Astrocyte (in vitro differentiated cells and primary cell): Measurements from ENCODE around the gene CROCC. TPM values are rescaled to one million over a fixed set of nuclear protein-coding genes. Genes with fewer than 3 reads are reported as not detected.
A peak's percentile ranks its signal among the peaks of the same experiment; 100 is the strongest.
"Not testable (repeated sequence)": the region's sequence is repeated elsewhere in the genome, so short reads cannot be mapped to it uniquely, and the experiment has no call there.

ENCODE experiments used
- DNase-seq: peaks from one replicate; pipeline ENCODE4 v3.0.0-alpha.2; 2010; ENCODE audit warnings: low read depth
- FAIRE-seq: peaks from 2 replicates; lab custom pipeline; 2011; peaks lifted over from hg19 to GRCh38; lab: Jason Lieb, UNC
- H2AFZ ChIP-seq: 2 replicates; pipeline ENCODE4 v1.6.0; 2012; ENCODE audit warnings: low read depth, low read length, inconsistent platforms
- H3K27ac ChIP-seq: 2 replicates; pipeline ENCODE4 v1.5.1; 2011; ENCODE audit warnings: low read depth, low read length, inconsistent platforms
- H3K27me3 ChIP-seq: 2 replicates; pipeline ENCODE4 v1.6.0; 2011; ENCODE audit warnings: low read length, inconsistent platforms; ENCODE audit not compliant: insufficient read depth
- H3K36me3 ChIP-seq: 2 replicates; pipeline ENCODE4 v1.5.1; 2011; ENCODE audit warnings: low read length, inconsistent platforms; ENCODE audit not compliant: insufficient read depth
- H3K4me1 ChIP-seq: 2 replicates; pipeline ENCODE4 v1.5.1; 2011; ENCODE audit warnings: low read length, inconsistent platforms; ENCODE audit not compliant: insufficient read depth
- H3K4me2 ChIP-seq: 2 replicates; pipeline ENCODE4 v1.6.0; 2012; ENCODE audit warnings: low read length, inconsistent platforms
- H3K4me3 ChIP-seq: 2 replicates; pipeline ENCODE4 v1.5.1; 2011; ENCODE audit warnings: low read depth, mild to moderate bottlenecking, low read length, inconsistent platforms; ENCODE audit not compliant: insufficient read depth
- H3K79me2 ChIP-seq: 2 replicates; pipeline ENCODE4 v1.6.0; 2012; ENCODE audit warnings: mild to moderate bottlenecking, low read length, inconsistent platforms; ENCODE audit not compliant: insufficient read depth
- H3K9ac ChIP-seq: 2 replicates; pipeline ENCODE4 v1.6.0; 2012; ENCODE audit warnings: mild to moderate bottlenecking, low read length, inconsistent platforms
- H3K9me3 ChIP-seq: 2 replicates; pipeline ENCODE4 v1.5.1; 2012; ENCODE audit warnings: low read depth, mild to moderate bottlenecking, low read length, inconsistent platforms; ENCODE audit not compliant: insufficient read depth
- H4K20me1 ChIP-seq: 2 replicates; pipeline ENCODE4 v1.6.0; 2012; ENCODE audit warnings: low read length, inconsistent platforms; ENCODE audit not compliant: insufficient read depth
- H3K27ac Mint-ChIP-seq: one replicate; pipeline ENCODE4 v1.8.0; 2021; ENCODE audit warnings: mild to moderate bottlenecking, mixed read lengths; ENCODE audit not compliant: unreplicated experiment
- H3K27me3 Mint-ChIP-seq: one replicate; pipeline ENCODE4 v1.8.0; 2021; ENCODE audit warnings: low read depth, mixed read lengths; ENCODE audit not compliant: unreplicated experiment
- H3K36me3 Mint-ChIP-seq: one replicate; pipeline ENCODE4 v1.8.0; 2021; ENCODE audit warnings: low read depth, mixed read lengths; ENCODE audit not compliant: unreplicated experiment
- H3K4me1 Mint-ChIP-seq: one replicate; pipeline ENCODE4 v1.8.0; 2021; ENCODE audit warnings: low read depth, mixed read lengths; ENCODE audit not compliant: unreplicated experiment
- H3K4me3 Mint-ChIP-seq: one replicate; pipeline ENCODE4 v1.8.0; 2021; ENCODE audit warnings: mild to moderate bottlenecking, moderate library complexity, mixed read lengths; ENCODE audit not compliant: unreplicated experiment
- H3K9me3 Mint-ChIP-seq: one replicate; pipeline ENCODE4 v1.8.0; 2021; ENCODE audit warnings: mild to moderate bottlenecking, mixed read lengths; ENCODE audit not compliant: unreplicated experiment
- EZH2 ChIP-seq: IDR thresholded peaks from 2 replicates; pipeline ENCODE4 v1.6.1; 2012; ENCODE audit warnings: mild to moderate bottlenecking, low read length, inconsistent platforms; ENCODE audit not compliant: insufficient read depth
- total RNA-seq: library from RNA; stranded (reverse); gene quantifications from 2 replicates; pipeline ENCODE4 v1.2.1, GENCODE V29; 2021
- TF ChIP-seq, protein P1 (sequence below): IDR thresholded peaks from 2 replicates; pipeline ENCODE4 v1.5.1; 2011; ENCODE audit warnings: low read depth, mild to moderate bottlenecking, inconsistent platforms, low read length, moderate library complexity; ENCODE audit not compliant: insufficient read depth

Gene CROCC
- total RNA-seq, 1 donor from 2014 or later: 12.1 TPM

DNA sequence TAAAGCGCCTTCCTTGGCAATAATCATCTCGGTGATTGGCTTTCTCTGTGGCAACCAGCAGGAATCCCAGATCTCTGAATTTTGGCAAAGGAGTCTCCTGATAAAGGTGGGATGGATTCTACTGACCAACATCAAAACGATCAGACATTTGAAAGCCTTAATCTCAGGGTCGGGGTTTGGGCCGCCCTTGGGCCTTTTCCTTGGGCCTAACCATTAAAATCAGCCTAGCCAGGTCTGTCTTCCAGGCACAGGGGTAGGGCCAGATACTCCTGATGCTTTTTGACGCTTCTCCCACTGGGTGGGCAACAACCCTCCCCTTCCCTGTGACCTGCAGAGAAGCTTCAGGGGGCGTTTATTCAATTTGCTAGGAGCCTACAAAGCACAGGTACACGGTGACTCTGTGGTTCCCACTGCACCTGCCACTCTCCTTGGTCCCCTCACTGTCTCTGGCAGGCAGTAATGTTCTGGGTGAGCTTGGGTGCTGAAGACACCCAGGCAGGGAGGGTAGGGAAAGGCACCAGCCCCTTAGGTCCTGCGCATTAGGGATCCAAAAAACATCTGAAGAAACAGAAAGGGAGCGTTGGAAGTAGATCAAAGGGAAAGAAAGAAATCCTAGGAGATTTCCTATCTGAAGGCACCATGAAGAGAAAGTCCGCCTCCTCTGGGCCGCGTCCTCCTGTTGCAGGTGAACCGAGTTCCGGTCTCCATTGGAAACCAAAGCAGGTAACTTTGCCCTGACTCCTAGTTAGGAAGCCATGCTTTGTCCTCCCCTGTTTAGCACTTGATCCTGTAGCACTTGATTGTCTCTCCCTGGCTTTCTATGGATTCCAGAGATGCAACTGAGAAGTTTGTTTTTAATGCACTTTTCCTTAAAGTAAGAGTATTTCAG lies 13.6 kb upstream of the CROCC start:
- no peak overlapping the region for H2AFZ ChIP-seq
- Mint-ChIP-seq H3K27ac (no peak overlapping the region), H3K27me3 (peaks cover 5% of the 10 kb centered on the region), H3K9me3 (peaks cover 2% of the 10 kb centered on the region), H3K4me1 (peaks cover 5% of the 10 kb centered on the region), H3K36me3 (no peaks in the 10 kb centered on the region), H3K4me3 (no peak overlapping the region)
- no peaks in the 10 kb centered on the region for H3K9me3 ChIP-seq
- H3K4me3 ChIP-seq: no peak overlapping the region
- peaks cover 24% of the 10 kb centered on the region for H3K4me1 ChIP-seq
- no peaks in the 10 kb centered on the region for H3K79me2 ChIP-seq
- no peaks in the 10 kb centered on the region for H3K27me3 ChIP-seq
- no peak for TF ChIP-seq EZH2
- TF ChIP-seq, protein P1, sequence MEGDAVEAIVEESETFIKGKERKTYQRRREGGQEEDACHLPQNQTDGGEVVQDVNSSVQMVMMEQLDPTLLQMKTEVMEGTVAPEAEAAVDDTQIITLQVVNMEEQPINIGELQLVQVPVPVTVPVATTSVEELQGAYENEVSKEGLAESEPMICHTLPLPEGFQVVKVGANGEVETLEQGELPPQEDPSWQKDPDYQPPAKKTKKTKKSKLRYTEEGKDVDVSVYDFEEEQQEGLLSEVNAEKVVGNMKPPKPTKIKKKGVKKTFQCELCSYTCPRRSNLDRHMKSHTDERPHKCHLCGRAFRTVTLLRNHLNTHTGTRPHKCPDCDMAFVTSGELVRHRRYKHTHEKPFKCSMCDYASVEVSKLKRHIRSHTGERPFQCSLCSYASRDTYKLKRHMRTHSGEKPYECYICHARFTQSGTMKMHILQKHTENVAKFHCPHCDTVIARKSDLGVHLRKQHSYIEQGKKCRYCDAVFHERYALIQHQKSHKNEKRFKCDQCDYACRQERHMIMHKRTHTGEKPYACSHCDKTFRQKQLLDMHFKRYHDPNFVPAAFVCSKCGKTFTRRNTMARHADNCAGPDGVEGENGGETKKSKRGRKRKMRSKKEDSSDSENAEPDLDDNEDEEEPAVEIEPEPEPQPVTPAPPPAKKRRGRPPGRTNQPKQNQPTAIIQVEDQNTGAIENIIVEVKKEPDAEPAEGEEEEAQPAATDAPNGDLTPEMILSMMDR: no peak
- H3K9ac ChIP-seq: no peak overlapping the region
- H3K36me3 ChIP-seq: no peaks in the 10 kb centered on the region
- H3K4me2 ChIP-seq: no peak overlapping the region
- DNase-seq (no peak), FAIRE-seq (no peak)
- H4K20me1 ChIP-seq: no peaks in the 10 kb centered on the region
- H3K27ac ChIP-seq: no peak overlapping the region

DNA sequence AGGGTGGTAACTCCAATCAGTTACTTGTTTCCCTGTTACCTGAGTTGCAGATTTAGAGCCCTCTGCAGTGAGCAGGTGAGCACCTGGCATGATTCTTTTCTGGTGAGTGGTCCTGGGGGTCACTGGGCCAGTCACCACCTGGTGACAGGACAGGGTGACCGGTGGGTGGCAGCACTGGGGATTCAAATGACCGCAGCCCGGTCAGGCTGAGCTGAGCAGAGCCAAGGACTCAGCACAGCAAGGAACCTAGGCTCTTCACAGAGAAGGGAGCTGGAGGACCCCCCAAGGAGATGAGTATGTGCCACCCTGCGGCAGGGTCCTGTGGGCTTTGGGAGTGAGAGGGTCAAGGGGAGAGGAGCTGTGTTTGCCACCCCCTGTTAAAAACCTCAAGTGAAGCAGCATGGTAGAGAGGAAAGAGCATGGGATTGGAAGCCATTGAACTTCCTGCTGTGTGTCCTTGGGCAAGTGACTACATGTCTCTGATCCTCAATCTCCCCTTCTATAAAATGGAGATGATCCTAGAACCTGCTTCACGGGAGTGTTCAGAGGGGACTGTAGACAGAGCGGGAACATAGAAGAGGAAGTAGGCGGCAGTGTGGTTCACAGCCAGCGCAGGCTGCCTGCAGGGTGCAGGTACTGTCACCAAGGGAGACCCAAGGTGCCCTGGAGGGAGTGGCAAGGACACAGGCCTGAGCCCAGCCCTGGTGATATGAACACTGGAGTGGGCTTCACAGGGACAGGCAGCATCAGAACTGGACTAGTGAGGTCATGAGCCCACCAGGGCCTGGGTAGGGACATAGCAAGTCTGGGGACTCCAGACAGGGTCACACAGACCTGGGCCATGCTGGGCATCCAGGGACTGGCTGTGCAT lies 9.6 kb upstream of the CROCC start:
- not testable (repeated sequence) for H3K4me1 Mint-ChIP-seq, H2AFZ ChIP-seq, H3K27ac ChIP-seq, H4K20me1 ChIP-seq, H3K4me2 ChIP-seq, H3K9me3 ChIP-seq, H3K9ac ChIP-seq, H3K79me2 ChIP-seq, H3K36me3 Mint-ChIP-seq, H3K36me3 ChIP-seq, H3K4me3 ChIP-seq, H3K4me1 ChIP-seq, H3K27me3 ChIP-seq, H3K9me3 Mint-ChIP-seq, FAIRE-seq, DNase-seq
- Mint-ChIP-seq H3K27ac (peak overlapping the region; percentile 54), H3K27me3 (peaks cover 13% of the 10 kb centered on the region), H3K4me3 (peak overlapping the region; percentile 50)

DNA sequence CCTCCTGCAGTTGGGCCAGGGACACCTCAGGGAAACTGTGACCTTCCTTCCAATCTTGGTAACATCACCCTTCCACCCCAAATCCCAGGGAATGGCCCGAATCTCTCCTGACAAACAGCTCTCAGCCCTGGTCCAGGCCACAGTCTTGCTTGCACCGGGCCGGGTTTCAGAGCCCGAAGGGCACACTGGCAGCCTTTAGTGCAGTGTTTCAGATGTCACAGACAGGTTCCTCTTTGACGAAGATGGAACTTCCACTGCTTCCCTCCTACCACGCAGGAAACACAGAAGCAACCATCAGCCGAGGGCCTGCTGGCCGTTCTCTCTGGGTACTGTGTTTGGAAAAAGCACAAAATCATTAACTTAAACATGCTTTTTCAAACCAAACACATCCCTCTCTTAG lies 9.0 kb upstream of the CROCC start:
- H3K9ac ChIP-seq, H3K9me3 ChIP-seq, H3K36me3 Mint-ChIP-seq, H3K4me1 Mint-ChIP-seq, H3K4me1 ChIP-seq, H3K9me3 Mint-ChIP-seq, H2AFZ ChIP-seq, H3K27ac ChIP-seq, H3K4me2 ChIP-seq, H3K4me3 ChIP-seq, DNase-seq, H3K27ac Mint-ChIP-seq, FAIRE-seq, H4K20me1 ChIP-seq, H3K36me3 ChIP-seq, H3K79me2 ChIP-seq, H3K27me3 ChIP-seq: not testable (repeated sequence)
- H3K4me3 Mint-ChIP-seq: peak overlapping the region; percentile 86
- H3K27me3 Mint-ChIP-seq: peaks cover 13% of the 10 kb centered on the region
